Stimulated activated CD8-positive, alpha-beta memory T cell treated with anti-CD3 and anti-CD28 coated beads, Interleukin-4, amount 100 ng/mL, for 48 hours (primary cell): ENCODE data around the gene EIF1AD.
"Not testable (repeated sequence)": the region's sequence is repeated elsewhere in the genome, so short reads cannot be mapped to it uniquely, and the experiment has no call there.

ENCODE experiments used
- DNase-seq: peaks from one replicate; pipeline ENCODE4 v3.0.0-alpha.2; 2020

EIF1AD gene, protein sequence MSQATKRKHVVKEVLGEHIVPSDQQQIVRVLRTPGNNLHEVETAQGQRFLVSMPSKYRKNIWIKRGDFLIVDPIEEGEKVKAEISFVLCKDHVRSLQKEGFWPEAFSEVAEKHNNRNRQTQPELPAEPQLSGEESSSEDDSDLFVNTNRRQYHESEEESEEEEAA

DNA sequence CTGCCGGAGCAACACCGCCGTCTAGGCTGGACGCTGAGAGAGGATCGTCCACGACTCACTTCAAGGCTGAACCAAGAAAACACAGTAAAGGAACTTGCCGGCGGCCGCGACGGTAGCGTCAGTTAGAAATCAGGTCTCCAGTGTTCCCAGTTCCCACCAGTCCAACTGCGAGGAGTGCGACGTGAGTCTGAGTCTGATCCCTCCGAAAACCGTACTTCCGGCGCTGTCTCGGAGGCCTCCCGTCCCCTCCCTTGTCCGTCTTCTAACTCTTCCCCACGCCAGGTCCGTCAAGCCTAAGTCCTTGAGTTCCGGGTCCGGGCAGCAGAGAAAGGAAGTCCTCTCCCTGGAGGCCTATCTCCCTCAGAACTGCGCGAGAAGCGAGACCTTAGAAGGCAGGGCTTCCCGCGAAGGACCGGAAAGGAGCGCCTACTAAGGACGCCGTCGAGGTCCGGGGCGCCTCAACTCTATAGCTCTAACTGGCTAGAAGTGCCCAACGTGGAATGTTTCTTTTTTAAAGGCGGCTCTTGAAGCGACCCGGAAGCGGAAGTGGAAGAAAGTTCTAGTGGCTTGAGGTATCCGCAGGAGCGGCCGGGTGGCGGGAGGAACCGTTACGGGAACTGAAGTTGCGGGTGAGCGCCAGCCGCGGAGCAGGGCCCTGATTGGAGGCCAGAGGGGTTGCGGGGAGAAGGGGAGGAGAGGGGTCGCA, at the start of gene EIF1AD, which contains the start of gene BANF1:
EIF1AD (minus strand) TSS at position 216 of the 706 bp plus-strand sequence. CDS start 1,768 bp downstream, outside the sequence.
BANF1 (plus strand) TSS at position 562 of the 706 bp plus-strand sequence. CDS start 748 bp downstream, outside the sequence.
- peak; percentile 94 for DNase-seq

DNA sequence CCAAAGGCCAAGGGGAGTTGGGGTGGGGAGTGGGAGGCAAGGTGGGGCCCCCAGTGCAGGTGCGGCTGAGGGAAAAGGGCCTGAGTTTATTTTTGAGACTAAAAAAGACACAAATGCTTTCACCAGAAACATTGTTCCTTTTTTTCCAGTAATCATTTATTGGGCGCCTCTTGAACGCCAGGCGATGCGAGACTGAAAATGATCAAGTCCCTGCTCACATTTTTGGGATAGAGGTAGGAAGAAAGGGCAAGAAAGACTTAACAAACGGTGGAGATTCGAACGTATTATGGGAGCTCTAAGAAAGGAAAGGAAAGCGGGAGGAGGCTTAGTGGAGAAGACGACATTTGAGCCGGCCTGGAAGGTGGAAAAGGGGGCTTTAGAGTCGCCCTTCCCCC, 49.4 kb upstream of the EIF1AD start:
- no peak for DNase-seq

DNA sequence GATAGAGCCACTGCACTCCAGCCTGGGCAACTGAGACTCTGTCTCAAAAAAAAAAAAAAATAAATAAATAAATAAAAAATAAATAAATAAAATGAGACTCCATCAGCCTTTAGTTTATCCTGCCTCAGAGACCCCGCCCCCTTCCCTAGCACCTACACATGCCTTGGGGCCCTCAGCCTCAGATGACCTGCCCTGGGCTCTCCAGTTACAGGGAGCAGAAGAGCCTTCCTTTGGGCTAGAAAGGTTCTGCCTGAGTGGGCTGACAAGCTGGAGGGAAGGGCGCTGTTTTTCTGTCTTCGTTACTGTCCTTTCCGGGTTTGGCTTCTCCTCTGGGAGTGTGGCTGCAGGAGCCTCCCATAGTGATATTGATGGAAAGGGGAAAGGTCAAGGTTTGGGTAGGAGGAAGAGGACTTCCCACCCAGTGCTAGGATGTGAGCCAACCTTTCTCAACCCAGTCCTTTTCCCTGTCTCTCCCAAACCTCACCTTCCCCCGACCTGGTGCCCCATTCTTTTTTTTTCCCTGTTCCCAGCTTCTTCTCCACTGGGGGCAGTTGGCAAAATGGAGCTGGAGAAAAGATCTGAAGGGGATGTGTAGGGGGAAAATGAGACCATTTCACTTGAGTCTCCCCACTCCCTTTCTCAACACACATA, 48.7 kb upstream of the EIF1AD start:
- DNase-seq: no peak

DNA sequence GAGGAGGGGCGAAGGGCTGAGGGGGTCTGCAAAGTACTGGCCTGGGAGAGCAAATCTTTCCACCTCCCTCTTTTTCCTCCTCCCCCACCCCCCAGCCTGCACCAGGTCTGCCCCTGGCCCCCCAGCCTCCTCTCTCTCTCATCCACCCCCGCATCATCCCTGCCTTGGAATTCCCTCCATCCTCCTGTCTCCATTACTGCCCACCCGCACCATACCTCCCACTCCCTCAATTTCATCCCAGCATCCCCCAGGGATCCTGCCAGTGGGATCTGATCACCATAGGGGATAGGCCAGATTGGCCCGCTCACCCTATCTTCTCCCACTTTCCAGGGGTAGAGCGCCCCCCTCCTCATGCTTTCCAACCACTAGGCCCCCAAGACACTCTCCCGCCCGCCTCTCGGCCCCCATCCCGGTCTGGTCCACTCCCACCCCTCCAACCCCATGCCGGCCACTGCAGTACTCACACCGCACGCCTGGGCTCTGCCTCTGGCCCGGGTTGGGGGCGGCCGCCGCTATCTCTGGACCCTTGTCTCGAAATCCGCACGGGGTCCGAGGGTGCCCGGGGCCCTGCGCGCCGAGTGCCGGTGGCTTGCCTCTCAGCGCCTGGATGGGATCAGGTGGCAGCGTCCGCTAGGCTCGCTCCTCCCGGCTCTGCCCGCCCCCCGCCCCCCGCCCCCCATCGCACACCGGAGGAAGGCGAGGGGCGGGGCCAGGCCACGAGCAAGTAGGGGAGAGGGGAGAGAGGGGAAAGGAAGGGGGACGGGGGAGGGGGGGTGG, 46.8 kb upstream of the EIF1AD start, which contains the start of gene GAL3ST3:
GAL3ST3 (minus strand) TSS at position 615 of the 777 bp plus-strand sequence. CDS start 3,746 bp downstream, outside the sequence.
- DNase-seq: no peak

DNA sequence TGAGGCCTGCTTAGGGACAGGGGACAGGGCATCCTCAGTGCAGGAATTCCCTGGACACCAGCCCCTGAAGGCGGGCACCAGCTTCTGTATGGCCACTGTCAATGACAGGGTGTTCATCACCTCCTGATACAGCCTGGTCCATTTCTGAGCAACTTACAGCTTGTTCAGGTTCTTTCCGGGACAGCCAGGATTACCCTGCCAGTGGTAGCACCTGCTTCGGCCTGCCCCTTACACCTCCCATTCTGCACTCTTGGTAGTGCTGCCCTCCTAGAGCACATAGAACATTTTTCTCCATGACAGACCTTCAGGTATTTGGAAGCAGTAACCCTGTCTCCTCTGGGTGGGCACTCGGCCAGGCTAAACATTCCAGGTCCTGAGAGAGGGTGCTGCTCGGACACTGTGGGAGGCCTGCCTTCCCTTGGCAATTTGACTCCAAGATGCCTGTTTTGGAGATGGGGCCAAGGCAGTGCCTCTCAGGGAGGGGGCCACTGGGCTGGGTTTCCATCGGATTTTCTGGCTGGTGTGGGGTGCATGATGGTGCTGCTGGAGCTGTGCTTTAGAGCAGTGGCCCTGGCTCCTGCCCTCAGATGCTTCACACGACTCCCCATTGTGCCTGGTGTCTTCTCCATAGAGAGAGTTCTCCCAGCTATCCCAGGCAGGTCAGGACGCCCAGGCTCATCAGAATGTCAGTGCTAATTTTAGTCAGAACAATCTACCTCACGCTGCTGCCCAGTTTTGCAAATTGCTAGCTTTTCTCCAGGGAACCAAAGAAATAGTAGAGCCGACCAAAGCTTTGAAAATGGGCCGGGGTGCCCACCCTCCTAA, 45.8 kb upstream of the EIF1AD start:
- DNase-seq: no peak

DNA sequence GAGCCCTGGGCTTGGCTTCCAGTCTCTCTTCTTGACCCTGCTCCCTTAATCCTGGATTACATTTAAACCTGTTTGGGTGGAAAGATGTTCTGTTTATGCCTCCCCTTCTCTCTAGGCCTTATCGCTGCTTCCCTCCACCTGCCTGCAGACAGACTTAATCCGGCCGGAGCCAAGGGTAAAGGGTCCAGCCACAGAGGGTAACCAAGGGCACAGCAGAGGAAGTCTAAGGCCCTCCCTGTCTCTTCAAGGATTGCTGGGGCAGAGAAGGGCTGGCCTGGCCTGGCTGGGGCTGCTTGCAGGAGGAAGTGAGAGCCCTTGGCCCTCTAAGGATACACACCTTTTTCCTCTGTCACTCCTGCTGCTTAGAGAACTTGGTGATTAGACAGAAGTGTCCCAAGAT, 44.9 kb upstream of the EIF1AD start:
- no peak for DNase-seq

DNA sequence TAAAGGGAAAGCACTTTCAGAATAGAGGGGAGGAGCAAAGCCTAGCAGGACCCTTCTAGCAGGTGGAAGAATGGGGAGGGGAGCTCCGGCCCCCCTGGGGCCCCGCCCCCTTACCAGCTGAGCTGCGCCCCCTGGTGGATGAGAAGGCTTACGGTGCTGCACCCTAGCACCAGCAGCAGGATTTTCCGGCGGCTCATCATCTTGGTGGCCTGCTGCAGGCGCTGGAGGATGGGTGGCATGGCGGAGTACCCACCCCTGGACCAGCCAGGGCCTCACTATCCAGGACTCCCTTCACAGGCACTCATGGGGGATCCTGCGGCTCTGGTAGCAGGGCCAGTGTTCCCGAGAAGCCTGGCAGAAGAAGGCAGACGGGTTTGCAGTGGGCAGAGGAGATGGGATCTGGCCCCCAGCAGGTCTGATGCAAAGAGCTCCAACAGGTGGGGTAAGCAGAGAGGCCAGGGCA, 43.3 kb upstream of the EIF1AD start:
- peak; percentile 92 for DNase-seq

DNA sequence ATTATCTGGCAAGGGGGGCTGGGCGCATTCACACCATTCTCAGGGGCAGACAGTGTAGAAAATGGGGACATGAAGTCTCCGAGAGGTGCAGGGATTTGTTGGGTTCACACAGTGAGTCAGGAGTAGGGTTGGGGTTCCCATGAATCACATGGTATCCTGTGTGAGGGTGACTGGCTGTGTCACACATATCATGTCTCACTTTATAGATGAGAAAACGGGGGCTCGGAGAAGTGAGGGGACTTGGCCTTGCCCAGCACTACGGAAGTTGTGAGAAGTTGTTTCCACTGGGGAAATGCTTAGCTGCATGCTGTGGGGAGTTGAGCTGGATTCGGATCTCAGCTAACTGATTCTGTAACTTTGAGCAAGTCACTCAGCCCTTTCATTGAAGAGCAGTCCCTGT, 42.8 kb upstream of the EIF1AD start:
- DNase-seq: no peak

DNA sequence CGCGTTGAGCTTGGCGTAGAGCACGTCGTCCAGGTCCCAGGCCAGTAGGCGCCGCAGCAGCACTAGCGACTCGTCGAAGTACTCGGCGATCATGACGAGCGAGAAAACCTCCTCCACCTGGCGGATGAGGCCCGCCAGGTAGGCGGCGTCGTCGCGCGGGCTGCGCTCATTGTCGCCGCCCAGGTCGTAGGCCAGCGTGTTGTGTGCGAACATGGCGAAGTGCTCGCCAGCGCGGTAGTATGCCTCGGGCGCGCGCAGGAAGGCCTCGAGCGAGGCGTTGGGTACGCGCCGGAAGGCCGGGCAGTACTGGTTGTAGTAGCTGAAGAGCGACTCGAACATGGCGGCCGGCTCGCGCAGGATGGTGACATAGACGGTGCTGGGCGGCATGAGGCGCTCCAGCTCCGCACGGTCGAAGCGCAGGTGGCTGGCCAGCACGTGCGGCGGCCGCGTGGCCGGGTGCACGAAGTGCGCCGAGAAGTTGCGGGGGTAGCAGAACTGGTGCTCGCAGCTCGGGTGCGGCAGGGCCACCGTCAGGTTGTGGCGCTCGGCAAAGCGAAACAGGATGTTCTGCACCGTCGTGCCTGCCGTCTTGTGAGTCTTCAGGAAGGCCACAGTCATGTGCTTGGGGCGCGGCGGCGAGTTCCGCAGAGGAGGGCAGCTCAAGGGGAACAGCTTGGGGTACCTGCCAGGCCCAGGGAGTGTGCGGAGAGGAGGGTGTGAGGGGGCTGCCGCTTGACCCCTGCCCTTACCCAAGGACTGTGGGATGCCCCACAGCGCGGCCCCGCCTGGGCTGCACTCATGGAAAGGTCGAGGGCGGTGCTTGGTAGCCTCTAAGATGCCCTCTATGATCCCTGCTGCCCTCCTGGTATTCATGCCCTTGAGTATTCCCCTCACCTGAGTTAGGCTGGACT, 41.3 kb upstream of the EIF1AD start:
- no peak for DNase-seq

DNA sequence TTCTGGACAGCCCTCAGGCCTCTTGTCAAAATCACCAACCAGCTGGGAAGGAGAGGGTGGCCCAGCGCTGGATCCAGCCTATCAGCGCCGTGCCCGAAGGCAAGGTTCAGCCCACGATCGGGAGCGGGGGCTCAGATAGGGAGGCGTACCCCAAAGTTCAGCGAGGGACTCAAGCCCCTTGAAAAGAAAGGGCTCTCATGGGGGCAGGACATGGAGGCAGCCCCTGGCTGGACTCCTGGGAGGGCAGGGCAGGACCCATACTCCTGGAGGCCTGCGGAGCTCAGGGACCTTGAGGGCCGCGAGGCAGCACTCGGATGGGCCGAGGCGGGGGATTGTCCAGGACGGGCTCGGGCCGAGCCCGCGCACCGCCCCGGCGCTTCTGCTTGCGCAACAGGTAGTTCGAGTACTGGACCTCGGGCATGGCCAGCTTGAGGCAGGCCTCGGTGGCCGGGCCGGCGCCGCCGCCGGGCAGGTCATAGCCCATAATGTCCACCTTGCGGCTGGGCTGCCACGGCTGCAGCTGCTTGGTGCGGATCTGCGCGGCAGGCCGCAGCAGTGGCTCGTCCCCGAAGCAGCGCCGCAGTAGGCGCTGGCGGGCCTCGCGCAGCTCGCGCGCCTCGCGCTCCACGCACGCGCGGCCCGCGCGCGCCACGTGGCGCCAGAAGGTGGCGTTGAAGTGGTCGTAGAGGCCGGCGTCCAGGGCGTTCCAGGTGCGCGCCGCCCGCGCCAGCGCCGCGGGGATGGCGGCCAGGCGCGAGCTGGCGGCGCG, 40.5 kb upstream of the EIF1AD start:
- no peak for DNase-seq

DNA sequence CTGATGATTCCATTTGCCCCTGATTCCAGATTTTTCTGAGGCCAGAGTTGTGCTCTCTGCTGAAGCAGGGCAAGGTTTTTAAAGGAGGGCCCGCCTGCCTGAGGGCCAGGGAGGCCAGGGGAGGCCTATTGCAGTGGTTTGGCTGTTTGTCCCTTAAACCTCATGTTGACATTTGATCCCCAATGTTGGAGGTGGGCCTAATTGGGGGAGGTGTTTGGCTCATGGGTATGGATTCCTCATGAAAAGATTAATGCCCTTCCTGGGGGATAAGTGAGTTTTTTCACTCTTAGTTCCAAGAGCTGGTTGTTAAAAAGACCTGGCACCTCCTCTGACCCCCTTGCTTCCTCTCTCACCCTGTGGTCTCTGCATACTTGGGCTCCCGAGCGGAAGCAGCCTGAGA, 37.8 kb upstream of the EIF1AD start:
- no peak for DNase-seq

DNA sequence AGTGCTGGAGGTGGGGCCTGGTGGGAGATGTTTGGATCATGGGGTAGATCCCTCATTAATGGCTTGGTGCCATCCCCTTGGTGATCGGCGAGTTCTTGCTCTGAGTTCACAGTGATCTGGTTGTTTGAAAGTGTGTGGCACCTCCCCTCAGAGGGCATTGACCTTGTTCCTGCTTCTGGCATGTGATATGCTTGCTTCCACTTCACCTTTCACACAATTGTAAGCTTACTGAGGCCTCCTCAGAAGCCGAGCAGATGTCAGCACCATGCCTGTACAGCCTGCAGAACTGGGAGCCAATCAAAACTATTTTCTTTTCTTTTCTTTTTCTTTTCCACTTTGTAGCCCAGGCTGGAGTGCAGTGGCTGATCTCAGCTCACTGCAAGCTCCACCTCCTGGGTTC, 35.4 kb upstream of the EIF1AD start:
- no peak for DNase-seq

DNA sequence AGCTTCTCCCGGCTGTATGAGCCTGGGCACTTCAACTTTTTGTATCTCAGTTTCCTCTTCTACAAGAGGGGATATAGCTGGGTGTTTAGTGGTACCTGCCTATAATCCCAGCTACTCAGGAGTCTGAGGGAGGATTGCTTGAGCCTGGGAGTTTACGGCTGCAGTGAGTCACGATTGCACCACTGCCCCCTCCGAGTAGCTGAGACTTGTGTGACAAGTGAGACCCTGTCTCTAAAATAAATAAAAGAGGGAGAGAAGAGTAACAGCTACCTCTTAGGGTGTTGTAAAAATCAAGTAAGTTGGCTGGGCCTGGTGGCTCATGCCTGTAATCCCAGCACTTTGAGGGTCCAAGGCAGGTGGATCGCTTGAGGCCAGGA, 34.4 kb upstream of the EIF1AD start:
- no peak for DNase-seq

DNA sequence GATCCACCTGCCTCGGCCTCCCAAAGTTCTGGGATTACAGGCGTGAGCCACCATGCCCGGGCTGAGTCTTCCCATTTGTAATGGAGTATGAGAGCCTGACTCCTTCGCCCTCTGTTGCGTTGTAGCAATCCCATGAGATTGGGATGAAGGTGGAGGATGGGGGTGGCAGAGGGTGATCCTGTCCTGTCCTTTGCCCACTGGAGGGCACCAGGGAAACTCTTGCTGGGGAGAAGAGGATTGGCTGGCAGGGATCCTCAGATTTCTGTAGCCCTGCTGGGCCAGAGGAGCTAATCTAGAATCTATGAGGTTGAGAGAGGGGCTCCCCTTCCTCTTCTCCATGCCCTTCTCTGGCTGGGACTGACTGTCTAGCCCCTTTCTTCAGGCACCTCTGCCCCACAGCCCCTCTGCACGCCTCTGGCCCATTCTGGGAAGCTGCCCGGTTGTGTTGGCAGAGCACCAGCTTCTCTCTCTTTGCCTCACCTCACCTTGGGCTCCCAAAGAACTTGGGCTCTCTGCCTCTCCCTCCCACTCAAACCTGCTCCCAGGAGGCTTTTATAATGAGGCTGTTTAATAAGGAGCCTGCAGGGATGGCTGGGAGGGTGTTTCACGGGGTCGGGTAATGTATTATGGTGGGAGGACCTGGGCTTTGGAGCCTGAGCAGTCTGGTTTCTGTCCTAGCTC, 33.8 kb upstream of the EIF1AD start:
- DNase-seq: no peak

DNA sequence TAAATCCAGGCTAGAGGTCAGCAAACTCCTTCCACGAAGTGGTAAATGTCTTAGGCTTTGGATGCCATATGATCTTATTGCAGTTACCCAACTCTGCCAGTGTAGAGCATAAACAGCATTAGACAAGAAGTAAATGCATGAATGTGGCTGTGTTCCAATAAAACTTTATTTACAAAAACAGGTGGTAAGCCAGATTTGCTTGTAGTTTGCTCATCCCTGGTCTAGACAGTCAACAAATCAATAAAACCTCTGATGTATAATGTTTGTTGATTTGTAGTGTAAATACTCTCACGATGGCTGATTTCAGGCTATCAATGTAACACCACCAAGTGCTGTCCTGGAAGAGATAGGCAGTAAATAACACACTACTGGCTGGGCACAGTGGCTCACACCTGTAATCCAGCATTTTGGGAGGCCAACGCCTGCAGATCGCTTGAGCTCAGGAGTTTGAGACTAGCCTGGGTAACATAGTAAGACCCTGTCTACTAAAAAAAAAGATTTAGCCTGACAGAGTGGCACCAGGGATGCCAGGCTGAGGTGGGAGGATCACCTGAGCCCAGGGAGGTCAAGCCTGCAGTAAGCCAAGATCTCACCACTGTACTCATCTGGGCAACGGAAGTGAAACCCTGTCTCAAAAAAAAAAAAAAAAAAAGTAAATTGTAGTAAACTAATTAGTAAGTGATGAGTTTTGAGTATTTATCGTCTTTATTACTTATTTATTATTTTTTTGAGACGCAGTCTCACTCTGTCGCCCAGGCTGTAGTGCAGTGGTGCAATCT, 31.2 kb upstream of the EIF1AD start:
- no peak for DNase-seq

DNA sequence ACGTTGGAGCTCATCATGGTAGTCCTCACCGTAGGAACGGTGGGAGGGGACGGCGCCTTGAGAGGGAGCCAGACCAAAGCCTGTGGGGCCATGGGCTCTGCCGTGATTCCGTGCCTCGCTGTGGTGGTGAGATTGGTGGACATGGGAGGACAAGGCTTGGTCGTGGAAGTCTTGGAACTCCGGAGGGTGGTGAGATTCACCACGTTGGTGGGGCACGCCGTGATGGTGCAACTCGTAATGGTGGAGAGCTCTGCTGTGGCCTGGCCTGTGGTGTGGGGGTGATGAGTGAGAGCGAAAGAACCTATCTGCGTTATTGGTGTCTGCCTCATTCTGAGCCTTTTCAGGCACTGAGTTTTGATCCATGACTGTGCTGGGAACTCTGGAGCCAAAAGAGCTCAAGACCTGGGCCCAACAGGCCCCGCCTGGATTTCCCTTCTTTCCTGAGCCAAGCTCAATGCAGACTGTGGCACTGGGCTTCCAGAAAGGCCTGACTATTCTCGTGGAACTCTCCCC, 24.1 kb upstream of the EIF1AD start, which contains the start of gene CATSPER1:
CATSPER1 (minus strand) TSS at position 463 of the 513 bp plus-strand sequence; CDS start at position 363, 100 bp downstream.
- DNase-seq: no peak

DNA sequence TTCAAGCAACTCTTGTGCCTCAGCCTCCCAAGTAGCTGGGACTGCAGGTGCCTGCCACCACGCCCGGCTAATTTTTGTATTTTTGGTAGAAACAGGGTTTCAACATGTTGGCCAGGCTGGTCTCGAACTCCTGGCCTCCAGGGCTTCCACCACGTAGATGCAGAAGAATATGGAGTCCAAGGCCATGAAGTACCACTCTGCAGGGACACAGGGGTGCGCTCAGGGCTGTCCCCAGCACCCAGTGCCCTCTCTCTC, 21.2 kb upstream of the EIF1AD start:
- DNase-seq: not testable (repeated sequence)

DNA sequence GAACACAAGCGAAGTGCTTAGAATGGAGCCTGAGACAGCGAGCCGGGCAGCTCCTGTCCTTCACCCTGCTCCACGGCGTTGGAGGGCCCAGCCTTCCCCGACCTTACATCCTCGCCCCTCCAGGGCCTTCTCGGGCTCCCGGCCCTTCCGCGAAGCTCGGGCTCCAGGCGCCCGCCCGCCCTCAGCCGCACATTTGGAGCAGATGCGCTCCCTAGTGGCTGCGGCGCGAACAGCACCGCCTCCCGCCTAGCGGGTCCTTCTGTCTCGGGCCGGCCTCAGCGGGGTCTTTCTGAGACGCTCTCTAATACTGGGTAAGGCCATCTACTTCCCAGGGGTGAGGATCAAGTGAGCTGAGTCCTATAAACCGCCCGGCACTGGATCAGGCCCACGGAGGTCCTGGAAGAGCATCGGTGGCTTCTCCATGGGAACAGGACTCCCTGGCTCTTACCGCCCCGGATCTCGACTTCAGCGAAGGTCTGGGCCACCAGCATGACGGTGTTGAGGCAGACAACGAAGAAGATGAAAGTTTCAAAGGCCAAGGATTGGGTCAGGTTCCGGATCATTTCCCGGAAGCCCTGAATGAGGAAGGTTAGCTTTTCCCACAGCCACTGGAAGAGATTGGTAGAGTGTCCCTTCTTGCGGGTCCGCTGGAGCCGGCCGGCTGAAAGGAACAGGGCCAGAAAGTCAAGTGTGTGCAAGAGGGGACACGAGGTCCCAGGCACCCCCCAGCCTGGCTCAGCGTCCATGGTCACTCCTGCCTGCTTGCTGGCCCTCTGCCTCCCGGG, 20.6 kb upstream of the EIF1AD start:
- DNase-seq: peak; percentile 95
